KOPT-K1 (cell line): ENCODE data around the gene DNAH3.
"Not testable (repeated sequence)": the region's sequence is repeated elsewhere in the genome, so short reads cannot be mapped to it uniquely, and the experiment has no call there.

Experiments
- H3K27ac ChIP-seq: fragments of 200-600 bp; sonication (generic); 2 replicates; pipeline ENCODE4 v1.5.1; 2016; ENCODE audit warnings: antibody characterized with exemption, mild to moderate bottlenecking, low read depth, low read length; ENCODE audit not compliant: poor library complexity, severe bottlenecking
- H3K36me3 ChIP-seq: fragments of 200-600 bp; sonication (generic); 2 replicates; pipeline ENCODE4 v1.5.1; 2017; ENCODE audit warnings: antibody characterized with exemption, mild to moderate bottlenecking, low read length, moderate library complexity; ENCODE audit not compliant: insufficient read depth
- H3K9me3 ChIP-seq: fragments of 200-600 bp; sonication (generic); 2 replicates; pipeline ENCODE4 v1.5.1; 2017; ENCODE audit warnings: antibody characterized with exemption, low read length, mild to moderate bottlenecking; ENCODE audit not compliant: insufficient read depth, poor library complexity, severe bottlenecking

Gene DNAH3

DNA sequence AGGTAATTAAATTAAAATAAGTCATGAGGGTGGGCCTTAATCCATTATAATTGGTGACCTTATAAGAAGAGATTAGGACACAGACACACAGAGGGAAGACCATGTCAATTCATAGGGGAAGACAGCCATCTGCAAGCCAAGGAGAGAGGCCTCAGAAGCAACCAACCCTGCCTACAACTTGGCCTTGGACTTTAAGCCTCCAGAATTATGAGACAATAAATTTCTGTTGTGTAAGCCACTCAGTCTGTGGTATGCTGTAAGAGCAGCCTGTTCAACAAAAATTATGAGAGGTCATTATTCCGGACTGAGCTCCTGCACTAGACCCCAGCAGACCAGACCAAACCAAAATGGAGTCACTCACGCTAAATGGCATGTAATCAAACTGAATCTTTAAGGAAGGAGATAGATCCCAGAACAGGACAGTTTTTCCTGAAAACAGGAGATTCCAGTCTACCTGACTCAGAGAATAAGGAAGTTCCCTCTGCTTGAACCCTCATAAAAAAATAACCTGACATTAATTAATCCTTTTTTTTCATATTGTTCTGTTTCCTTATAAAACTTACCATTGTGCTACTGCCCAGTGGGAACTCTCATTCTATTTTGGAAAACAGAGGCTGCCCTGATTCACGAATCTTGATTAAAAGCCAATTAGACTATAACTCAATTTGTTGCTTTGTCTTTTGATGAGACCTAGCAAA lies 74.3 kb downstream of the DNAH3 start:
- Histone ChIP-seq H3K9me3 (no peaks in the 10 kb centered on the region), H3K36me3 (no peaks in the 10 kb centered on the region), H3K27ac (no peak overlapping the region)

DNA sequence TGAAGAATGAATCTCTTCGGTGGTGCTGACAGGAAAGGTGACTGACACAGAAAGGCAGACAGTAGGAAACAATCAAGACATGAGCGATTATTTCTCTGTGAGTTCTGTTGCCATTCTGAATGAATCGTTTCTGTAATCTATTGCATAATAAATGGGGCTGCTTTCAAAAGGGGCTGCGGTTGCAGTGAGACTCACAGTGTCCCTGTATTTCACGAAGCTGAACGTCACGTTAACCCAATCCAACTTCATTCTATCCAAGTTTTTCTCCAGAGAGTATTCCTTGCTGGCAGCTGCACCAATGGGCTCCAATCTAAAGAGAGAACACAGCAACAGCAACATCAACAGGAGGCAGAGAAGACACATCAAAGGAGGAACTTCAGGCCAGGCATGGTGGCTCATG lies 75.4 kb downstream of the DNAH3 start:
- Histone ChIP-seq H3K27ac (no peak overlapping the region), H3K9me3 (no peaks in the 10 kb centered on the region), H3K36me3 (no peaks in the 10 kb centered on the region)

DNA sequence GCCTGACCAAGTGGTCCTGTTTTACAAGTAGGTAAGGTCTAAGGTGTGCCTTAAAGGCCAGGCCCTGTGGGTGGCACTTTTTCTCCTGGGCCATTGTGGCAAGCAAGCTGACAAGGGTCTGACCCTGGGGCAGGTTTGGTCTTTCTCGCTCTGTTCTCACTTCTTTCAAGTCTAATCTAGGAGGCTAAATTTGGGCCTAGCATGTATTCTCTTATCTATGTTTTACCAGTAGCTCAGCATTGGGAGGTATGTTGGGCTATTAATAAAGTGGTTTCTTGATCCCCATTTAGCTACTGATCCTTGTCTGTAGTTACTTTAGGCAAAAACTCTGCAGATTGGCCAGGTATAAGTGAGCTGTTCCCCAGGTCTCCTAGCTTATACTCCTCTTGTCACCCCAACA lies 77.7 kb downstream of the DNAH3 start:
- Histone ChIP-seq H3K9me3 (no peaks in the 10 kb centered on the region), H3K36me3 (no peaks in the 10 kb centered on the region), H3K27ac (no peak overlapping the region)

DNA sequence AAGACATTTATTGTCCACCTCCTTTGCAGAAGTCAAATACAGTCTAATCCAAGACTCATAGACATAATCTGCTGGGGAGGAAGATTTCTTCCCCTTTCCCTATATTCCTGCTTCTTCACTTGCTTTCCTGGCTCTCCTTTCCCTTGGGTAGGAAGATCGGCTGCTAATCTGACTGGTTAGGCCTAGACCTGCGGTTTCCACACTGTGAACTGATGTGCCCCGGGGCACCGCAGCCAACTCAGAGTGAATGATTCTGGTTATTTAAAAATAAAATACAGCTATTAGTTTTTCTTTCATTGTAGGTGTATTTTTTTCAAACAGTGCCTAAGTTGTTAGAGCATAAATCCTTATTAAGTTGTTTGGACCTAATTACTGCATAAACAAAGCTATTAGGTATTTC lies 78.9 kb downstream of the DNAH3 start:
- Histone ChIP-seq H3K9me3 (no peaks in the 10 kb centered on the region), H3K27ac (no peak overlapping the region), H3K36me3 (no peaks in the 10 kb centered on the region)

DNA sequence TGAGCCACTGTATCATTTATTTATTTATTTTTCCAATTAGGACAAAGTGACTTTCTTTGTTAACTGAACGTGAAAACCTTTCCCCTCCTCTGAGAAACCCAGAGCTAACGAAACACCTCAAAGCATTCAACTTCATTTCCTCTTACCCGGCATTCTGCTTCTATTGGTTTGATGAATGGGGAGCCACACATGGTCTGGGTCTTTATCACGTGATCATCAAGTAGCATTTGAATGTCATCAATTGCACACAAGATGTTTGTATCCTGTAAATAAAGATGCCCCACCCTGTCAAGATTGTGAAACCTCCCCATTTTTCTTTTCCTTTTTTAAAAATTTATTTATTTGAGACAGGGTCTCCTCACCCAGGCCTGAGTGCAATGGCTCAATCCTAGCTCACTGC lies 80.1 kb downstream of the DNAH3 start:
- Histone ChIP-seq H3K9me3 (no peaks in the 10 kb centered on the region), H3K27ac (no peak overlapping the region)

DNA sequence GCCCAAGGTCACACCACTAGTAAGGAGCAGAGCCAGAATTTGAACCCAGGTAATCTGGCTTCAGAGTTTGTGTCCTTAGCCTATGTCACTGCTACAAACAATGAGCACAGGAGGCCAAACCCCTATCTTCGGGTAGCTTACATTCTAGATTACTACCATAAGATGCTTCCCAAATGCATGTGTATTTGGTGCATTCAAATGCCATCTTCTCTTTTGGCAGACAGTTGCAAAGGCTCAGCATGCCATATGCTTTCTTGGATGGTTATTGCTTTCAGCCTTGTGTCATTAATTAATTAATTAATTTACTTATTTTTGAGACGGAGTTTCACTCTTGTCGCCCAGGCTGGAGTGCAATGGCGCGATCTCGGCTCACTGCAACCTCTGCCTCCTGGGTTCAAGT lies 80.7 kb downstream of the DNAH3 start:
- no peaks in the 10 kb centered on the region for H3K36me3 ChIP-seq
- H3K27ac ChIP-seq = no peak overlapping the region
- no peaks in the 10 kb centered on the region for H3K9me3 ChIP-seq

More for the DNA sequence above, 80.1 kb downstream of the DNAH3 start:
- H3K36me3 ChIP-seq = no peaks in the 10 kb centered on the region

DNA sequence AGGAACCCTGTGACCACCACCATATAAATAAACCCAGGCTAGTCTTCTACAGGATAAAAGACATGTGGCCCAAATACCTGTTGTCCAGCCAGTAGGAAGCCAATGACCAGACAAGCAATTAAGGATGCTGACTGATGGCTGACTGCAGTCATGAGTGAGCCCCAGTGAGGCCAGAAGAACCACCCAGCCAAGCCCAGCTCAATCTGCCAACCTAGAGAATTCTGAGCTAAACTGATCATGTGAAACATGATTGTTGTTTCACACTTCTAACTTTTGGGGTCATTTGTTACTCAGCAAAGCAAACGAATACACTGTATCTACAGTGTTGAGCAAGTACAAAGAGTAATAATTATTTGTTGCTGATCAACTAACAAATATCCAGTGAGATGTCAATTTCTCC lies 86.4 kb downstream of the DNAH3 start:
- Histone ChIP-seq H3K36me3 (no peaks in the 10 kb centered on the region), H3K9me3 (peaks cover 5% of the 10 kb centered on the region), H3K27ac (no peak overlapping the region)

DNA sequence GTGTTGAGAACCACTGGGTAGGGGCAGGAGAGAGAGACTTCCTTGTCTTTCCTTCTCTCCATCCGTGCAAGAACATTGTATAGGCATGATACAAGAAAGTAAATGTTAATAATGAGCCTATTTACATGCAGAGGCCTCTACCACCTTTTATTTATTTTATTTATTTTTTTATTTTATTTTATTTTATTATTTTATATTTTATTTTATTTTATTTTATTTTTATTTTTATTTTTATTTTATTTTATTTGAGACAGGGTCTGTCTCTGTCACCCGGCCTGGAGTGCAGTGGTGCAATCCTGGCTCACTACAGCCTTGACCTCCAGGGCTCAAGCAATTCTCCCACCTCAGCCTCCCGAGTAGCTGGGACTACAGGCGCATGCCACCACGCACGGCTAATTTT lies 87.3 kb downstream of the DNAH3 start:
- H3K27ac ChIP-seq, H3K36me3 ChIP-seq, H3K9me3 ChIP-seq: not testable (repeated sequence)

DNA sequence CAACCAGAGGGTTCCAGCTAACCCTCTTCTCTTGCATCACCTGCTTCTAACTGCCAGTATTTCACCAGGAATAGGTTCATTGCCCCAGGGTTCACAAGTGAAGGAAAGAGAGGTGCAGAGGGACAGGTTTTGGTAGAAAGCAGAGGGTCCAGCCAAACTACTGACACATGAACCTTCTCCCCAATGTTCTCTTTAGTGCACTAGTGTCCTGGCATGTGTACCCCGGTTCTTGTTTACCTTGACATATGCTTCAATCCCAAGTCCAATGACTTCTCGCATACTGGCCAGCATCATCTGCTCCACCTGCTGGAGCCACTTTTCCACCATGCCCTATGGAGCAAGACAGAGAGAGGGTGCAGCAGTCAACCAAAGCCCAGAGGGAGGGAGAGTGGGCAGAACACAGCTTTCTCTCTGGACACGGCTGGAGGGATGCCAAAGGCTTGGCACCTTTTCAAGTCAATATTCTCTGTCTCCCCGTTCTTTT lies 90.6 kb downstream of the DNAH3 start:
- Histone ChIP-seq H3K9me3 (peaks cover 5% of the 10 kb centered on the region), H3K27ac (no peak overlapping the region), H3K36me3 (no peaks in the 10 kb centered on the region)

DNA sequence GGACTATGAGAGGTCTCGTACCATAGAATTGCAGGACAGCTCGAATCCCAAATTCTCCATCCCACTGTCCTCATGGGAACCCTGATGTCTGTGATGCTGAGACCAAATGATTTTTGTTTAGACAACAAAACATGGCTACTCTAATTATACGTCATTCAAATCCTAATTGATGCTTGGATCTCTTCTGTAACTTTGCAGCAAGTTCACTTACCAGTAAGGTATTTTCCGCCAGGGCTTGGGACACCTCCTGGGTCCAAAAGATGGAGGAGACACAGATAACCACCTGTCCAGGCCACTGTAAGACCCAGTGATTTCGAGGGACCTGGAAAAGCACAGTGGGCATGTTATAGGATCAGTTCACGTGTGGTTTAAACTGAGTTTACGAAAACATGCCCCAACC lies 92.8 kb downstream of the DNAH3 start:
- Histone ChIP-seq H3K27ac (no peak overlapping the region), H3K9me3 (peaks cover 4% of the 10 kb centered on the region), H3K36me3 (no peaks in the 10 kb centered on the region)

DNA sequence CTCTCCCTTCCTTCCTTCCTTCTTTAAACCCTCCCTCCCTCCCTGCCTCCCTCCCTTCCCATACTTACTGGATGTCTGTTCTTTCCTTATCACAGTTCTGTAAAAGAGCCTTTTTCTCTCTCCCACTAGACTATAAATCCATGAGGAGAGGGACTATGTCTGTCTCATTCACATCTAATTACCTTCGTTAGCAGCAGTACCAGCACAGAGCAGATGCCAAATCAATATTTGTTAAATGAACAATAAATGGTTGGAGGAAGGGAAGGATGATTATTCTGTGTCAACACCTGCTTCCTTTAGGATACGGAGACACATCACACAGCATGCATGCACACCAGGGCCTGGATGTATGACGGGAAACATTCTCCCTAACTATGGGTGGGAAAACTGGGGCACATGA lies 94.2 kb downstream of the DNAH3 start:
- H3K36me3 ChIP-seq = no peaks in the 10 kb centered on the region
- no peak overlapping the region for H3K27ac ChIP-seq
- H3K9me3 ChIP-seq = peaks cover 4% of the 10 kb centered on the region

DNA sequence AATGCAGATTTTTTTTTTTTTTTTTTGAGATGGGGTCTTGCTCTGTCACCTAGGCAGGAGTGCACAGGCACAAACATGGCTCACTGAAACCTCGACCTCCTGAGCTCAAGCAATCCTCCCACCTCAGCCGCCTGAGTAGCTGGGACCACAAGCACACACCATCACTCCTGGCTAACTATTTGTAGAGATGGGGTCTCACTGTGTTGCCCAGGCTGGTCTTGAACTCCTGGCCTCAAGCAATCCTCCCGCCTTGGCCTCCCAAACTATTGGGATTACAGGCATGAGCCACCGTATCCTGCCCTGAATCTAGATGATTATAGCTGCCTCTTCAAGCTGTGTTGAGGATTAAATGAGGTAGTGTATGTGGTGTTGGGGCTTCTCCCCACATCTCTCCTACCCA lies 94.9 kb downstream of the DNAH3 start:
- not testable (repeated sequence) for H3K27ac ChIP-seq, H3K36me3 ChIP-seq, H3K9me3 ChIP-seq

DNA sequence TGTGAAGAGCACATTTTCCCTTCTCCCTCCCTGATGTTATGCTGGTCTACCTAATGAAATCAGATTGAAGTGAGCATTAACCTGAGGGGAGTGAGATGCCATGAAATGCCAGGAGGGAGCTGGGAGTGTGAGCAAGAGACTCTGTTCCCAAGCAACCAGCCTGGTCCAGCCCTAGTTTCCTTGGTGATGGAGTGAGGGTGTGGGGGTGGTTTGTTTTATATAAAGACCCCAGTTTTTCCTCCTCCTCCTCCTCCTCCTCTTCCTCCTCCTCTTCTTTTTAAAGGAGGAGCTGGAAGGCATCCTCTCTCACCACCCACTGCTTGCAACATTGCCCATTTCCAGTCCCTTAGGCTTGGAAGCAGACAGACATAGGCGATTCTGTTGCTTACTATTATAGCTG lies 97.1 kb downstream of the DNAH3 start:
- no peaks in the 10 kb centered on the region for H3K36me3 ChIP-seq
- no peak overlapping the region for H3K27ac ChIP-seq
- H3K9me3 ChIP-seq = peaks cover 4% of the 10 kb centered on the region

DNA sequence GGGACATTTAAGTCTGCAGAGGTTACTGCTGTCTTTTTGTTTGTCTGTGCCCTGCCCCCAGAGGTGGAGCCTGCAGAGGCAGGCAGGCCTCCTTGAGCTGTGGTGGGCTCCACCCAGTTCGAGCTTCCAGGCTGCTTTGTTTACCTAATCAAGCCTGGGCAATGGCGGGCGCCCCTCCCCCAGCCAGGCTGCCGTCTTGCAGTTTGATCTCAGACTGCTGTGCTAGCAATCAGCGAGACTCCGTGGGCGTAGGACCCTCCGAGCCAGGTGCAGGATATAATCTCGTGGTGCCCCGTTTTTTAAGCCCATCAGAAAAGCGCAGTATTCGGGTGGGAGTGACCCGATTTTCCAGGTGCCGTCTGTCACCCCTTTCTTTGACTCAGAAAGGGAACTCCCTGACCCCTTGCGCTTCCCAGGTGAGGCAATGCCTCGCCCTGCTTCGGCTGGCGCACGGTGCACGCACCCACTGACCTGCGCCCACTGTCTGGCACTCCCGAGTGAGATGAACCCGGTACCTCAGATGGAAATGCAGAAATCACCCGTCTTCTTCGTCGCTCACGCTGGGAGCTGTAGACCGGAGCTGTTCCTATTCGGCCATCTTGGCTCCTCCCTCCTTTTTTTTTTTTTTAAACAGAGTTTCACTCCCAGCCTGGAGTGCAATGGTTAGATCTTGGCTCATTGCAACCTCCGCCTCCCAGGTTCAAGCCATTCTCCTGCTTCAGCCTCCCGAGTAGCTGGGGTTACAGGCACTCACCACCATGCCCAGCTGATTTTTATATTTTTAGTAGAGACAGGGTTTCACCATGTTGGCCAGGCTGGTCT lies 102.3 kb downstream of the DNAH3 start:
- H3K27ac ChIP-seq, H3K36me3 ChIP-seq, H3K9me3 ChIP-seq: not testable (repeated sequence)

DNA sequence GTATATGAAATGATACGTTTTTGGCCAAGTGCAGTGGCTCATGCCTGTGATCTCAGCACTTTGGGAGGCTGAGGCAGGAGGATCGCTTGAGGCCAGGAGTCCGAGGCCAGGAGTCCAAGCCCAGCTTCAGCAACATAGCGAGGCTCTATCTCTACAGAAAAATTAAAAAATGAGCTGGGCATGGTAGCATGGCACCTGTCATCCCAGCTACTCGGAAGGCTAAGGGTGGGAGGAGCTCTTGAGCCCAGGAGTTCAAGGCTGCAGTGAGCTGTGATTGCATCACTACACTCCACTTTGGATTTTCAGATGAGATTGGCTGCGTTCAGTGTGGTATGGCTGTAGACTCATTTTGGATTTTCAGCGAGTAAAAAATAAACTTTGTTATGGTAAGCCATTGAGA lies 112.4 kb downstream of the DNAH3 start:
- Histone ChIP-seq H3K9me3 (no peaks in the 10 kb centered on the region), H3K36me3 (no peaks in the 10 kb centered on the region), H3K27ac (no peak overlapping the region)

DNA sequence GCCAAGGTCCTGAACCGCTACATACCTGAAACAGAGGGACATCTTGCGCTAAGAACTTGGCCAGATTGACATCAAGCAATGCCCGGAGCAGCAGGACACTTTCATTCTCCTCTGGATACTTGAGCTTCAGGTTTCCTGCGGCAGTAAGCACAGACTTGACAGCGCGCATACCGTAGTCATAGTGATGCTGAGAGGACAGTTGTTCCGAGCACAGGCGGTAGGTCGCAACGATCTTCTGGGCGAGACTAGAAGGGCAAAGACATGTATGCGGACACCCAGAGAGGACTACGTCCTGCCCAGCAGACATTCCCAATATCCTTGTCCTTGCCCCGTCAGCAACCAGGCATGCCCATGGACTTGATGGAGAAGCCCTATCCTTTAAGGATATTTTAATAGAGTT lies 112.9 kb downstream of the DNAH3 start:
- Histone ChIP-seq H3K9me3 (no peaks in the 10 kb centered on the region), H3K27ac (no peak overlapping the region), H3K36me3 (no peaks in the 10 kb centered on the region)
